Anterior cingulate cortex (tissue), 58 donors: ENCODE measurements around the gene CDO1.

ENCODE experiments used
- DNase-seq, 58 donors: peaks; one replicate each; lab custom pipeline; 2025; lab: John Stamatoyannopoulos, UW

CDO1 gene

GRCh38 chr5:115795700-115796099, 20.8 kb downstream of the CDO1 start:
- no peak for DNase-seq

DNA sequence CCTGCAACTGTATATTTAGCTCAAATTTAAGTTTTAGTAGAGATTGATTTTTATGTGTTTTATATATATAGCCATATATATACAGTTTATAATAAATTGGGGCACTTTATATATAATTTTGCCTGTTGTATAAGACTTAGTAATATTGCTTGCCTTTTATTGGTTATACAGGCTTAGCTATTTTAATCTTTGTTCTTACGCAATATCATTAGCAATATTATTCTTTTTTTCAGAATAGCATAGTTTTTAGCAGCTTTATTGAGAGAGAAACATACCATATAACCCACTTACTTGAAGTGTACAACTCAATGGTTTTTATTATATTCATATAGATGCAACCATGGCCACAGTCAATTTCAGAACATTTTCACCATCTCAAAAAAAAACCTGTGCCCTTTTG, 28.0 kb downstream of the CDO1 start:
- DNase-seq = no peak

- DNase-seq = no peak
Observed at GRCh38 chr5:115787426-115787825, 29.0 kb downstream of the CDO1 start.

GRCh38 chr5:115785381-115786065, 30.9 kb downstream of the CDO1 start:
- no peak for DNase-seq

- DNase-seq = no peak
Observed at GRCh38 chr5:115778417-115778816, 38.0 kb downstream of the CDO1 start.

DNA sequence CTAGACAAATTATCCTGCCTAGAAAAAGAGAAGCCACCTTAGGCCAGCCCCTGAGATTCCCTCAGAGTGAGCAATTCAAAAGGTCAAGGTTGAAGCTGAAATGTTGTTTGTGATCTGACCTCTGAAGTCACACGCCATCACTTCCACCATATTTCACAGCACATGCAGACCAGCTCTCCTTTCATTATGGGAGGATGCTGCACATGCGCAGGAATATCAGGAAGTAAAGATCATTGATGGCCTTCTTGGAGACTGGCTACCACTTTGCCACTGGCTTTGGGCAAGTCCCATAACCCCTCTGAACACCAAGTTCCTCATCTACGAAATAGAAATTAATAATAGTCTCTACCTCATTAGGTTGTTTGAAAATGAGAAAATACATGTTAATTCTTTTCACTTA, 39.5 kb downstream of the CDO1 start:
- DNase-seq = no peak

- DNase-seq = no peak
Observed at GRCh38 chr5:115775999-115776398, 40.5 kb downstream of the CDO1 start.

GRCh38 chr5:115774684-115775083, 41.8 kb downstream of the CDO1 start:
- DNase-seq = no peak

DNA sequence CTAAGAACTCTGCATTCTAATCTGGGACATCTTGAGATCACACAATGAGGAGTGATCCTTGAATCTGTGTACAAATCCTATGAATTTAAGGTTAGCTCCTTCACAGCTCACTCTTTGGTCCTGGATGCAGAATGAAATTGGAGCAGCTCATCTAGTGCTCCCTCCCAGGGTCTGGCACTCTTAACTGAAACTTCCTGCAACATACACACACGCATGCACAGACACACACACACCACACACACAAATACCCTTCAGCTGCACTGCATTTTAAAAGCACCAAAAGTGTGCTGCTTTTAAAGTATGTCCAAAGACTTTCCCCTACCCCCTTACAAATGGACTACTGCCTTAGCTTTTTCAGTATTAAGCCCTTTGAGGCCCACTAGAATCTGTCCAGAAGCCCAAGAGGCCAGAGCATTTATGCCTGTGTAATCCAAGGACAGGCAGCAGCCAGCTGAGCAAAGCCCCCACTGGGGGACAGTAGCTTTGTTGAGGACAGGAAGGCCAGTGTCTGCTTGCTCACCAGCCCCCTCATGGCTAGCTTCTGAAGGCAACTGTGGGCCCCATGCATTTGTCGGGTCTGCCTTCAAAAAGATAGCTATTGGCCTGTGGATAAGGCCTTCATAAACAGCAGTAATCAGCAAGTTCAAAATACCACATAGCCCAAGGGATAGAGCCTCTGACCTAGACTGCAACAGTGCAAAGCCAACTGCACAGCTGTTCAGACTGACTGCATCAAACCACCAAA, 43.6 kb downstream of the CDO1 start:
- DNase-seq = no peak

- no peak for DNase-seq
Observed at GRCh38 chr5:115770466-115770865, 46.0 kb downstream of the CDO1 start.

DNA sequence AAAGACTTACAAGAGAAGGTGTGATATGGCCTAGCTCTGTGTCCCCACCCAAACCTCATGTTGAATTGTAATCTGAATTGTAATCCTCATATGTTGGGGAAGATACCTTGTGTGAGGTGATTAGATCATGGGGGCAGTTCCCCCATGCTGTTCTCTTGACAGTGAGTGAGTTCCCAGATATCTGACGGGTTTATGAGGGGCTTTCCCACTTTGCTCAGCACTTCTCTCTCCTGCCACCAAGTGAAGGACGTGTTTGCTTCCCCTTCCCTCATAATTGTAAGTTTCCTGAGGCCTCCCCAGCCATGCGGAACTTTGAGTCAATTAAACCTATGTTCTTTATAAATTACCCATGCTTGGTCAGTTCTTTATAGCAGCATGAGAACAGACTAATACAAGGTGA, 49.0 kb downstream of the CDO1 start:
- DNase-seq = no peak

- no peak for DNase-seq
Observed at GRCh38 chr5:115766608-115767007, 49.9 kb downstream of the CDO1 start.

GRCh38 chr5:115758356-115758755, 58.1 kb downstream of the CDO1 start:
- no peak for DNase-seq

DNA sequence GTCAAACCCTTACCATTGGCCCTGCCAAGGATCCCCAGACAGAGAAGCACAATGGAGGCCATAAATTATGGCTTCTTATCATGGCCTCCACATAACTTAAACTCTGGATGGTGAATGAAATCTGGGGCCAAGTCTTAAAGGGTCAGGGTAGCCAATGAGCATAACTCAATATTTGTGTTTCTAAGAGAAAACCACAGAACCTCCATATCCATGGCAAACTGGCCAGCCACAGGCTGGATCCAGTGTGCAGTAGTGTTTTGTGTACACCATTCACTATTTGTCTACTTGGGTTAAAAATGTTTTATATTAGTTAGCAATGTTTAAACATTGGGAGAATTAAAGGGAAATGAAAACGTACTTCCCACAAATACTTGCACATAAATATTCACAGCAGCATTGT, 60.8 kb downstream of the CDO1 start:
- no peak for DNase-seq
